Panc1 (cell line): ENCODE results near the gene GLIPR1L1. TPM values are rescaled to one million over a fixed set of nuclear protein-coding genes. Genes with fewer than 3 reads are reported as not detected.
"Not testable (repeated sequence)": the region's sequence is repeated elsewhere in the genome, so short reads cannot be mapped to it uniquely, and the experiment has no call there.

Source experiments
- ATAC-seq: fragments of 200-7000 bp; cut with Tn5 transposase; 2 replicates; pipeline ENCODE4 v1.9.1; 2020; ENCODE audit warnings: mild to moderate bottlenecking, moderate library complexity
- BruUV-seq: library from RNA; stranded (reverse); fragments of 400-500 nt; replicated peaks from 2 replicates; lab custom pipeline; 2021; lab: Mats Ljungman, UMichigan
- CTCF ChIA-PET: fragments of 300-600 bp; sonication (Branson Sonifier 250); formaldehyde crosslinking; loops from one replicate; lab custom pipeline; 2022; ENCODE audit warnings: antibody characterized with exemption; lab: Charles Lee
- POLR2A ChIA-PET: fragments of 300-600 bp; sonication (Branson Sonifier 250); formaldehyde crosslinking; loops from one replicate; lab custom pipeline; 2022; ENCODE audit warnings: antibody characterized with exemption; lab: Charles Lee
- DNase-seq: peaks from one replicate; pipeline ENCODE4 v3.0.0-alpha.2; 2010; ENCODE audit warnings: low read depth, low spot score
- H3K27ac ChIP-seq: 2 replicates; pipeline ENCODE4 v1.5.1; 2011; ENCODE audit warnings: mild to moderate bottlenecking, low read length, inconsistent platforms
- H3K27me3 ChIP-seq: fragments of 200-500 bp; sonication (Bioruptor generic); 2 replicates; pipeline ENCODE4 v1.6.0; 2014; ENCODE audit warnings: low read length, inconsistent platforms; ENCODE audit not compliant: control insufficient read depth, insufficient read depth
- H3K36me3 ChIP-seq: fragments of 200-500 bp; sonication (Bioruptor generic); 2 replicates; pipeline ENCODE4 v1.5.1; 2014; ENCODE audit warnings: inconsistent platforms, mild to moderate bottlenecking, low read length, moderate library complexity; ENCODE audit not compliant: control insufficient read depth, insufficient read depth
- H3K4me1 ChIP-seq: 2 replicates; pipeline ENCODE4 v1.5.1; 2011; ENCODE audit warnings: inconsistent platforms, mild to moderate bottlenecking, low read length, moderate library complexity; ENCODE audit not compliant: control insufficient read depth, insufficient read depth
- H3K4me3 ChIP-seq, 2 experiments: 2 replicates each; pipeline ENCODE4 v1.5.1; 2011 to 2012; ENCODE audit warnings: low read depth in 2 of 2, low read length in 2 of 2, mild to moderate bottlenecking in 2 of 2, inconsistent platforms in 1 of 2, moderate library complexity in 1 of 2
- H3K9me3 ChIP-seq: fragments of 200-500 bp; sonication (Bioruptor generic); 2 replicates; pipeline ENCODE4 v1.5.1; 2014; ENCODE audit warnings: low read depth, mild to moderate bottlenecking, inconsistent platforms, low read length, moderate library complexity; ENCODE audit not compliant: control insufficient read depth, insufficient read depth
- CTCF ChIP-seq: fragments of 450-650 bp; IDR thresholded peaks from 2 replicates; pipeline ENCODE4 v1.5.1; 2017; ENCODE audit warnings: mild to moderate bottlenecking
- POLR2AphosphoS5 ChIP-seq: IDR thresholded peaks from 2 replicates; pipeline ENCODE4 v1.6.1; 2012; ENCODE audit warnings: mild to moderate bottlenecking, low read depth, low read length, moderate library complexity
- REST ChIP-seq, 2 experiments: IDR thresholded peaks; 2 replicates each; pipeline ENCODE4 v1.6.1; 2011 to 2012; ENCODE audit warnings: low read depth in 2 of 2, control low read depth in 1 of 2, low read length in 1 of 2, mild to moderate bottlenecking in 1 of 2, moderate library complexity in 1 of 2; ENCODE audit not compliant: insufficient read depth in 1 of 2
- SIN3A ChIP-seq: IDR thresholded peaks from 2 replicates; pipeline ENCODE4 v1.6.1; 2012; ENCODE audit warnings: low read depth, mild to moderate bottlenecking, low read length, moderate library complexity, borderline replicate concordance; ENCODE audit not compliant: insufficient read depth
- TCF7L2 ChIP-seq: IDR thresholded peaks from 2 replicates; pipeline ENCODE4 v1.6.1; 2011; ENCODE audit warnings: mild to moderate bottlenecking, low read depth, low read length, inconsistent platforms
- in situ Hi-C: cut with HindIII; loops from 2 replicates; pipeline ENCODE4 v1.10.0; 2016; ENCODE audit warnings: low sequenced_read_pairs, low pct_unique_long_range_greater_than_20kb
- intact Hi-C: fragments of 100-400 bp; cut with micrococcal nuclease; formaldehyde crosslinking; loops from one replicate; pipeline ENCODE4 v1.10.0; 2022; ENCODE audit not compliant: unreplicated experiment
- total RNA-seq: library from RNA; stranded (reverse); gene quantifications from one replicate; pipeline ENCODE4 v1.2.1, GENCODE V29; 2021; ENCODE audit not compliant: unreplicated experiment

GLIPR1L1 gene
- total RNA-seq, 1 experiment from 2014 or later: not detected

GRCh38 chr12:75345531-75345930, 11.1 kb downstream of the GLIPR1L1 start:
- H3K27me3 ChIP-seq: no peaks in the 10 kb centered on the region
- no peak overlapping the region for H3K27ac ChIP-seq
- DNase-seq: no peak
- intact Hi-C loops (no loop called here), in situ Hi-C loops (no loop called here)
- no peaks in the 10 kb centered on the region for H3K9me3 ChIP-seq
- no peaks in the 10 kb centered on the region for H3K36me3 ChIP-seq
- BruUV-seq: no TSS peak
- POLR2A ChIA-PET: no interaction called here
- ATAC-seq: no peak
- CTCF ChIA-PET: no interaction called here
- no peak overlapping the region for H3K4me3 ChIP-seq
- TF ChIP-seq REST (IDR thresholded peaks at IDR 0.05; ENCODE audit: insufficient read depth in 1 of 2, low read depth in 2 of 2, low read length in 1 of 2) (no peak), SIN3A (no peak), CTCF (no peak), TCF7L2 (no peak), POLR2AphosphoS5 (no peak)
- H3K4me1 ChIP-seq: no peaks in the 10 kb centered on the region

- CTCF ChIA-PET, H3K36me3 ChIP-seq, H3K27ac ChIP-seq, intact Hi-C loops, BruUV-seq, H3K9me3 ChIP-seq, POLR2A ChIA-PET, H3K4me1 ChIP-seq, ATAC-seq, H3K4me3 ChIP-seq, in situ Hi-C loops, H3K27me3 ChIP-seq, DNase-seq: not testable (repeated sequence)
Measured at GRCh38 chr12:75346215-75346614, 11.7 kb downstream of the GLIPR1L1 start.

- in situ Hi-C loops (no loop called here), intact Hi-C loops (no loop called here)
- H3K36me3 ChIP-seq: no peaks in the 10 kb centered on the region
- H3K27me3 ChIP-seq: no peaks in the 10 kb centered on the region
- no peak for TF ChIP-seq SIN3A
- no peak for TF ChIP-seq REST (IDR thresholded peaks at IDR 0.05; ENCODE audit: insufficient read depth in 1 of 2, low read depth in 2 of 2, low read length in 1 of 2)
- no peak for TF ChIP-seq POLR2AphosphoS5
- no peak for TF ChIP-seq TCF7L2
- TF ChIP-seq CTCF: no peak
- ATAC-seq (no peak), DNase-seq (no peak)
- no peak overlapping the region for H3K4me3 ChIP-seq
- CTCF ChIA-PET: no interaction called here
- no peak overlapping the region for H3K27ac ChIP-seq
- peaks cover 4% of the 10 kb centered on the region; the same call in 1 of the 2 replicates for H3K9me3 ChIP-seq
- POLR2A ChIA-PET: no interaction called here
- no peaks in the 10 kb centered on the region for H3K4me1 ChIP-seq
- BruUV-seq: no TSS peak
Measured at GRCh38 chr12:75349946-75350345, 15.5 kb downstream of the GLIPR1L1 start.
